Large intestine (tissue), 3 donors: ENCODE measurements around the gene PLXNA4. TPM values are rescaled to one million over a fixed set of nuclear protein-coding genes. Genes with fewer than 3 reads are reported as not detected.
"Not testable (repeated sequence)": the region's sequence is repeated elsewhere in the genome, so short reads cannot be mapped to it uniquely, and the experiment has no call there.

Experiments
- DNase-seq, 2 donors: peaks; one replicate each; pipeline versions ENCODE4 v3.0.0 to v3.0.0-alpha.2; 2013
- H3K27ac ChIP-seq: one replicate; pipeline ENCODE4 v1.5.1; 2013; ENCODE audit warnings: low read length
- H3K27me3 ChIP-seq: 2 replicates; pipeline ENCODE4 v1.6.1; 2013; ENCODE audit warnings: low read length; ENCODE audit not compliant: control insufficient read depth, insufficient read depth
- H3K36me3 ChIP-seq: 2 replicates; pipeline ENCODE4 v1.6.1; 2013; ENCODE audit warnings: low read length; ENCODE audit not compliant: control insufficient read depth, insufficient read depth
- H3K4me1 ChIP-seq: one replicate; pipeline ENCODE4 v1.6.1; 2013; ENCODE audit warnings: low read length; ENCODE audit not compliant: control insufficient read depth, insufficient read depth
- H3K4me3 ChIP-seq: one replicate; pipeline ENCODE4 v1.5.1; 2013; ENCODE audit warnings: low read length
- H3K9me3 ChIP-seq: one replicate; pipeline ENCODE4 v1.6.1; 2013; ENCODE audit warnings: mild to moderate bottlenecking, low read depth, low read length, moderate library complexity; ENCODE audit not compliant: control insufficient read depth
- WGBS: methylation state at CpG from one replicate; pipeline ENCODE4 v1.1.5; 2013; ENCODE audit warnings: low lambda C conversion rate; ENCODE audit not compliant: insufficient coverage; 5-methylcytosine and 5-hydroxymethylcytosine counted together
- polyA plus RNA-seq: library from polyadenylated mRNA; unstranded; fragments of 120-200 nt; gene quantifications from one replicate; pipeline ENCODE4 v1.2.1, GENCODE V29; 2013

PLXNA4 gene
- polyA plus RNA-seq, 1 donor = 3.2 TPM

GRCh38 chr7:132397070-132397469 is 179.2 kb downstream of the PLXNA4 start:
- no peak for DNase-seq
- Histone ChIP-seq H3K27me3 (no peaks in the 10 kb centered on the region), H3K36me3 (no peaks in the 10 kb centered on the region), H3K9me3 (no peaks in the 10 kb centered on the region), H3K4me3 (no peak overlapping the region), H3K27ac (no peak overlapping the region), H3K4me1 (peaks cover 22% of the 10 kb centered on the region)
- no CpG with 5 or more reads among the region's 5 CpGs for WGBS

- no CpG with 5 or more reads among the region's 4 CpGs for WGBS
Observed at GRCh38 chr7:132395361-132395760, 180.9 kb downstream of the PLXNA4 start.

GRCh38 chr7:132394283-132395198 is 181.7 kb downstream of the PLXNA4 start:
- Histone ChIP-seq H3K27ac (no peak overlapping the region), H3K9me3 (no peaks in the 10 kb centered on the region), H3K4me1 (peaks cover 7% of the 10 kb centered on the region), H3K4me3 (no peak overlapping the region), H3K27me3 (no peaks in the 10 kb centered on the region), H3K36me3 (no peaks in the 10 kb centered on the region)
- peak in 1 of 2 donors; percentile 57 for DNase-seq
- no CpG with 5 or more reads among the region's 7 CpGs for WGBS

More at GRCh38 chr7:132395361-132395760, 180.9 kb downstream of the PLXNA4 start:
- Histone ChIP-seq H3K4me1 (peaks cover 9% of the 10 kb centered on the region), H3K27me3 (no peaks in the 10 kb centered on the region), H3K9me3 (no peaks in the 10 kb centered on the region), H3K36me3 (no peaks in the 10 kb centered on the region), H3K27ac (no peak overlapping the region), H3K4me3 (no peak overlapping the region)
- DNase-seq = peak; percentile 62 to 81

- no peak overlapping the region for H3K27ac ChIP-seq
- no peak for DNase-seq
- H3K4me3 ChIP-seq = no peak overlapping the region
- peaks cover 7% of the 10 kb centered on the region for H3K4me1 ChIP-seq
- no peaks in the 10 kb centered on the region for H3K9me3 ChIP-seq
- H3K27me3 ChIP-seq = no peaks in the 10 kb centered on the region
- 83% methylated on average over 1 of the region's 9 CpGs for WGBS
- no peaks in the 10 kb centered on the region for H3K36me3 ChIP-seq
Observed at GRCh38 chr7:132393789-132394261, 182.4 kb downstream of the PLXNA4 start.

- no peak for DNase-seq
Observed at GRCh38 chr7:132392713-132393112, 183.6 kb downstream of the PLXNA4 start.

GRCh38 chr7:132390705-132391104 is 185.6 kb downstream of the PLXNA4 start:
- H3K4me1 ChIP-seq = peaks cover 2% of the 10 kb centered on the region
- no CpG with 5 or more reads among the region's 3 CpGs for WGBS
- H3K9me3 ChIP-seq = no peaks in the 10 kb centered on the region
- no peak overlapping the region for H3K4me3 ChIP-seq
- no peaks in the 10 kb centered on the region for H3K27me3 ChIP-seq
- H3K36me3 ChIP-seq = no peaks in the 10 kb centered on the region
- peak in 1 of 2 donors; percentile 26 for DNase-seq
- no peak overlapping the region for H3K27ac ChIP-seq

More at GRCh38 chr7:132392713-132393112, 183.6 kb downstream of the PLXNA4 start:
- H3K4me3 ChIP-seq = no peak overlapping the region
- peaks cover 7% of the 10 kb centered on the region for H3K4me1 ChIP-seq
- H3K27ac ChIP-seq = no peak overlapping the region
- no peaks in the 10 kb centered on the region for H3K36me3 ChIP-seq
- H3K27me3 ChIP-seq = no peaks in the 10 kb centered on the region
- no CpG with 5 or more reads among the region's 8 CpGs for WGBS
- H3K9me3 ChIP-seq = no peaks in the 10 kb centered on the region

GRCh38 chr7:132390049-132390448 is 186.2 kb downstream of the PLXNA4 start:
- WGBS = no CpG with 5 or more reads among the region's 4 CpGs
- not testable (repeated sequence) for H3K36me3 ChIP-seq, H3K9me3 ChIP-seq, H3K4me3 ChIP-seq, DNase-seq, H3K4me1 ChIP-seq, H3K27ac ChIP-seq, H3K27me3 ChIP-seq

GRCh38 chr7:132388688-132389087 is 187.6 kb downstream of the PLXNA4 start:
- no peak for DNase-seq
- no CpG with 5 or more reads among the region's 1 CpG for WGBS
- Histone ChIP-seq H3K9me3 (no peaks in the 10 kb centered on the region), H3K27ac (no peak overlapping the region), H3K4me1 (no peaks in the 10 kb centered on the region), H3K36me3 (no peaks in the 10 kb centered on the region), H3K27me3 (no peaks in the 10 kb centered on the region), H3K4me3 (no peak overlapping the region)

- no peak overlapping the region for H3K4me3 ChIP-seq
- H3K27me3 ChIP-seq = no peaks in the 10 kb centered on the region
- WGBS = no CpG with 5 or more reads among the region's 6 CpGs
- DNase-seq = no peak
- H3K4me1 ChIP-seq = no peaks in the 10 kb centered on the region
- no peaks in the 10 kb centered on the region for H3K36me3 ChIP-seq
- H3K27ac ChIP-seq = no peak overlapping the region
- no peaks in the 10 kb centered on the region for H3K9me3 ChIP-seq
Observed at GRCh38 chr7:132387596-132387995, 188.7 kb downstream of the PLXNA4 start.

- Histone ChIP-seq H3K27ac (no peak overlapping the region), H3K4me1 (peaks cover 9% of the 10 kb centered on the region), H3K27me3 (no peaks in the 10 kb centered on the region), H3K36me3 (no peaks in the 10 kb centered on the region), H3K9me3 (no peaks in the 10 kb centered on the region), H3K4me3 (no peak overlapping the region)
- peak in 1 of 2 donors; percentile 29 for DNase-seq
- no CpG with 5 or more reads among the region's 10 CpGs for WGBS
Observed at GRCh38 chr7:132386201-132386681, 190.0 kb downstream of the PLXNA4 start.
